HL-60/S4 treated with phorbol 12-myristate 13-acetate at 8.2 ng/mL for 4 days and 3 days (cell line): ENCODE measurements around the gene OR56A1.
"Not testable (repeated sequence)": the region's sequence is repeated elsewhere in the genome, so short reads cannot be mapped to it uniquely, and the experiment has no call there.

Source experiments
- in situ Hi-C: fragments of 300-500 bp; cut with MboI; formaldehyde crosslinking; loops from 2 replicates; pipeline ENCODE4 v1.15.0; 2022; ENCODE audit warnings: low sequenced_read_pairs

OR56A1 gene

DNA sequence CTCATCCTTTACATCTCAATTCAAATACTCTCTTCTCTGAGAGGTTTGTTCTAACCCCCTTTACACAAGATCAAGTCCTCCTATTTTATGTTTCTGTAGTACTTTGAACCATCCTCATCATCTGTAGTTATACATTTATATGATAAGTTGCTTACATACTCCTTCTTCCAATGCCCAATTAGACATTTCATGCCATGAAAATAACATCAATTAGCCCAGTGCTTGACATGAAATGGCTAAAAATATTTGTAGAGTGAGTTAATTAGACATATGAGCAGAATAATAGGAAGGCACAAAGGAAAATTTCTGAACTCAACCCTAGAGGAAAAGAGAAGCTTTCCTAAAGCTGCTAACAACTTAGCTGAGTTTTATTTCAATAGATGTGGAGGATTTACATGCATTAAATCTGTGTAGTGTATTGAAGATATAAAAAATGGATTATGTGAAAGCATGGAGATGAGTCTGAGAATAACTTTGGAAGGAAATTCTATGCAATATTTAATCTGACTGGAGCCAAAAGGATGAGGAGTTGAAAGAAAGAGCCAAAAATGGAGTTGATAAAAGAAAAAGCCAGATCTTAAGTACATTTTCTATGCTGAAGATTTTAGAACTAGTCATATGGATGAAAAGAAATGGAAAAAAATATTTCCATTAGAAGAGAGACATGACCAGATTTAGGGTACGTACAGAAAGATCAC, at the start of gene OR56A1:
OR56A1 (minus strand) TSS at position 51 of the 698 bp plus-strand sequence. CDS start 3,066 bp downstream, outside the sequence.
- in situ Hi-C loops, result loop anchor here (25.0 kb wide), 1 partner anchor 281 kb away; the partner anchor contains the start of gene CAVIN3

DNA sequence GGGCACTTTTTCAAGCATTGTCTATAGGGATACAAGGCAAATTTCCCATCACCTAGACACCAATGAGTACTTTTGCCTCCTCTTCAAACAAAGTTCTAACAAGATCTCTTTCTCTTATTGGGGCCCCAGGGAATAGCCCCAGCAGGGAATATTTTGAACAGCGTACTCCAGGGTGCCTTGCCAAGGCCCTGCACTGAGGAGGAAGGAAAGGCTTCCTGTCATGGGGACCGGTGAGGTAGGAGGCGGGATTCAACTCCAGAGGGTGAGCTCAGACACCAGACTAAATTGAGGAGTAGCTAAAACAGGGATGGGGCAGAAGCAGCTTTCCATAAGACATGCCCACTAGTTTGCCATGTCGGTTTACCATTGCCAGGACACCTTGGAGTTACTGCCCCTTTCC, 48.9 kb upstream of the OR56A1 start:
- in situ Hi-C loops, result no loop called here

GRCh38 chr11:6077723-6078122, 47.2 kb upstream of the OR56A1 start:
- in situ Hi-C loops, result no loop called here

DNA sequence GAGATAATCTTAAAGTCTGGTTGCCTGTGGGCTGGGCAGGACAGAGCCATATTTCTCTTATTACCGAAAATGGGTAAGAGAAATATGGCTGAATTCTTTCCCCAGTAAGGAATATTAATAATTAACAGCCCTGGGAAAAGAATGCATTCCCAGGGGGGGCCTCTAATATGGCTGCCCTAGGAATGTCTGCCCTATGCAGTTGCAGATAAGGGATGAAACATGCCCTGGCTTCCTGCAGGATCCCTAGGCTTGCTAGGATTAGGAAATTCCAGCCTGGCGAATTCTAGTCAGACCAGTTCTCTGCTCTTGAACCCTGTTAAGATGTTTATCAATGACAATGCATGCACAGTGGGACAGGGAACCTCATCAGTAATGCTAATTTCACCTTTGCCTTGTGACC, 45.9 kb upstream of the OR56A1 start:
- in situ Hi-C loops, result not testable (repeated sequence)

- in situ Hi-C loops, result no loop called here
Observed at GRCh38 chr11:6067502-6067901, 36.9 kb upstream of the OR56A1 start.

DNA sequence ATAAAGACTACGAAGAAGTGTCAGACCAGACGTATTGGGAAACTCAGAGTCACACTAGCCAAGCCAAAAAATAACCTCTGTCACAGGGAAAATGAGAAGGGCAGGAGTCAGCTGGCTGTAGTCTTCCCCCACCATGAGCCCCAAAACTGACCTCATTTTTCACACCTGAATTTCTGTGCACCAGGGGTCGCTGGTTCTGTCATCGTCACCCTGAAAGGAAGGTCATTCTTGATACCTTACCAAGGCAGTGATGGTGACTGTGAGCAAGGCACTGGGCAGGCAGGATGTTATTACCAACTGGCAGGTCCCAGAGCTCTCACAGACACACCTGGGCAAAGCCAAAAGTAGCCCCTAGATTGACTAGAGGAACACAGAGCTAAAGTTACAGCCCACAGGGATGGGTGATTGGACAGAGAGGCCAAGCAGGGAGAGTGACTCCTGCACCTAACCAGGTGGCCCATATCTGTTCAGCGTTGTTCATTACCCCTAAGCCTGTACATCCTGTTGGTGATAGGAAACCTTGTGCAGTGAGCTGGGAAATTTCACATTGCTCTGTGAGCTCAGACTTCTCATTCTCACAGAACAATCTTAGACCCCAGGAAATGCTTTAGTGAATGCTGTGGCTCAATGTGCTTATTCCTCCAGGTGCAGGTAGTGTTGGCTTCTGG, 32.3 kb upstream of the OR56A1 start:
- in situ Hi-C loops, result no loop called here

- in situ Hi-C loops, result no loop called here
Observed at GRCh38 chr11:6061475-6061874, 30.9 kb upstream of the OR56A1 start.

DNA sequence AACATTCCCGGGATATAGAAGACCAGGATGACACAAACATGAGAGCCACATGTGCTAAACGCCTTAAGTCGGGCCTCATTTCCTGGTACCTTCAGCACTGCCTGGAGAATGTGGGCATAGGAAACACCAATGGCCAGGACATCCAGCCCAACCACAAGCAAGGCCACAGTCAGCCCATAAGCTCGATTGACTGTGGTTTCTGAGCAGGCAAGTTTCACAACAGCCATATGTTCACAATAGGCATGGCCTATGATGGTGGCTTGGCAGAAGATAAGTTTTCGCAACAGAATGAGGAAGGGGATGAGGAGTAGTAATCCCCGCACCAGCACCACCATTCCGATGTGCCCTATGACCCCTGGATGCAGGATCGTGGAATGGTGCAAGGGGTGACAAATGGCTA, 26.9 kb upstream of the OR56A1 start:
- in situ Hi-C loops, result no loop called here

DNA sequence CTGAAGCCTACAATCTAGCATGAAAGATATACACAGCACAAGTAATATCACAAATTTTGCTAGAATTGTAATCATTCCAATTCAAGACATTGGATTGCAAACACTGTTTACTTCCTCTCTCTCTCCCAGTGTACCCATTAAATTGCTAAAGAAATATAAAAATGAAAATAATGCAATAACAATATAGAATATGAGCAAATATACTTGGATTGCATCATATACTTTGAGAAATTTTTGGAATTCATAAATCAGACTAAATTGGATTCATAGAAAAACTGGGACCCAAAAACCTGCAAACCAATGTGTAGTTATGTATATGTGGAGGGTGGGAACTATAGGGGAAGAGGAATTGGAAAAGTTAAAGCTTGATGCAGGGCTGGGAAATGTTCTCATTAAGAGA, 25.0 kb upstream of the OR56A1 start:
- in situ Hi-C loops, result no loop called here

- in situ Hi-C loops, result no loop called here
Observed at GRCh38 chr11:6052374-6052773, 21.8 kb upstream of the OR56A1 start.

DNA sequence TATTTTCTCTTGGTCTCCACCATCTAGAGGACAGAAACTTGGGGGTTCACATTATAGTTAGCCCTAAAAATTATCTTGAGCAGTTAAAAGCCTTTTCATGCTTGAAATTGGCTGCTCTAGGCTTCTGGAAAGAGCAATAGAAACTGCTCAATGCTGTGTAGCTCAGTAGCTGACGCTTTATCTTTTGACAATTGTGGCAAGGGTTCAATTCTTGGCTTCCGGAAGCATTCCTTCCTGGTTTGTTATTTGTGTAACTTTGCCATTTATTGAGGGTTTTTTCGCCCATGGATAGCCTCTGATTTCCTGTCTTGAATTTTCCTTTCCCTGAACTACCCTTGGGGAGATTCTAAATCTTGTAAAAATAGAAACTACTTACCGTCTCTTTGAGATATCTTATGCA, 10.3 kb upstream of the OR56A1 start:
- in situ Hi-C loops, result loop anchor here (25.0 kb wide), 1 partner anchor 271 kb away; the partner anchor contains the start of gene CAVIN3

DNA sequence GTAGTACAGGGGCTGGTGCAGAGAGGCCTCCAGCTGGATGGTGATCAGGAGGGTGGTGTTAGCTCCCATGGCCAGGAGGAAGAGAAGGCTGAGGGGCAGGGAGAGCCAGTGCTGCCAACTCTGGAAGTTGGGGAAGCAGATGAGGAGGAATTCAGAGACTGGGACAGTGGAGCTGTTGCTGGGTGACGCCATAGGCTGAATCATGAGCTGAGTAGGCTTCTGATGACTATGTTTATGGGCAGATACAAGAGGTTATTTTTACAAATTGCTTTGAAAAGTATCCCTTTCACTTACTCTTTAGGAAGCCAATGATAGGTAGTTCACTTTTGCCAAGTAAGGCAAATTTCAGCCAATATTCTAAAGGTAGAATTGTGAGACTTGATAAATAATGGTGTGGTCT, 3.1 kb downstream of the OR56A1 start:
- in situ Hi-C loops, result loop anchor here (25.0 kb wide), 1 partner anchor 285 kb away; the partner anchor contains the start of gene CAVIN3

DNA sequence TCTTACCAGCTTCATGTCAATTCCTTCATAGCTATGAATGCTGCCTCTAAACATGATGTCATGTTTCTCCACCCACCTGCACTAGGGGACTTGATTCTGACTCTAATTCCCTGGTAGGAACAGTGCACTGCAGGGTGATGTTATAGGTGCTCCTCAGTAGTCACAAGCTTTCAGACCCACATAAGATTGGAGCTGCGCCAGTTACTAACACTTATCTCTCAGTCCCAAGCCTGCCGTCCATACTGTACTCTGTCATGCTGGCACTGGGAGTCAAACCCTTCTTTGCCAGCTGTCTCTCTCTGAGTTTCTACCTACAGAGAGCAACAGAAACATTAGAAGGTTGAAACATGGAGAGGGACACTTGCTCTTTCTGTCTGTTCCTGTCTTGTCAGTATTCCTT, 5.5 kb downstream of the OR56A1 start:
- in situ Hi-C loops, result loop anchor here (25.0 kb wide), 1 partner anchor 287 kb away; the partner anchor contains the start of gene CAVIN3

DNA sequence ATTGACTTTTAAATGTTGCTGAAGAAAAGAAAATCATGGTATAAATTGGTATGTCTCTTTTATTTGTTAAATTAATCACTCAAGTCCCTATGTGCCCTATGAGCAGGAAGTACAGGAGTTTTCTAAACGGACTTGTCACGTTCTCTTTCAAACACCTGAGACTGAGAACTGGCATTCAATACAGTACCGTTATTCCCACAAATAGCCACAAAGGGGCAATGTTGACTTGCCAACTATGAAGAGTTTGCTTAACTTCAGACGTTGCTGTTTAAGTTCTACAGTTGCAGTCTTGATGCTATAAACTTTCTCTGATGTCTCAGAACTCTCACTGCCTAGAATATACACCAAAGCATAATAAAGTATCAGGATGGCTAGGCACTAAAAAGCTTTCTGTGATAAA, 7.6 kb downstream of the OR56A1 start:
- in situ Hi-C loops, result no loop called here

GRCh38 chr11:6013042-6013441, 17.5 kb downstream of the OR56A1 start:
- in situ Hi-C loops, result no loop called here

DNA sequence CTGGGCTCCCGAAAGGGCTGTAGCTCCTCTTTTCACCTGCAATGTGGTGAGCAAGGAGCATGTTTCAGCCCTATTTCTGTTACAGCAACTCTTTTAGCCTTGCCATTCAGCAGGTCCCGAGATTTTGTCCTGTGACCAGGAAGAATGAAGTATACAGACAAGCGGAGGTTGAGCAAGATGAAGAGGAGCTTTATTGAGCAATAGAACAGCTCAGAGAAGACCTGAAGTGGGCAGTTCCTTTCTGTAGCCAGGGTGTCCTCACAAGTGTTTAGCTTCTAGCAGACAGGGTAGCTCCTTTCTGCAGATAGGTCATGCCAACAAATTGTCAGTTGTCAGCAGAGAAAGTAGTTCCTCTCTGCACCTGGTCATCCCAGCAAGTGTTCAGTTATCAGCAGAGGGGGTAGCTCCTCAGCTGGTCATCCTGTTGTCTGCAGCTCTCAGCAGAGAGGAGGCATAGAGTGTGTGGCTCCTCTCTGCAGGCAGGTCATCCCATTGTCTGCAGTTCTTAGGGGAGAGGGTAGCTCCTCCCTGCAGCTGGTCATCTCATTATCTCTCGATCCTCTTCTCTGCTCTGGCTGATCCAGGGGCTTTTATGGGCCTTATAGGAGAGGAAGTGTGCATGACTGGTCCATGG, 18.4 kb downstream of the OR56A1 start:
- in situ Hi-C loops, result no loop called here

DNA sequence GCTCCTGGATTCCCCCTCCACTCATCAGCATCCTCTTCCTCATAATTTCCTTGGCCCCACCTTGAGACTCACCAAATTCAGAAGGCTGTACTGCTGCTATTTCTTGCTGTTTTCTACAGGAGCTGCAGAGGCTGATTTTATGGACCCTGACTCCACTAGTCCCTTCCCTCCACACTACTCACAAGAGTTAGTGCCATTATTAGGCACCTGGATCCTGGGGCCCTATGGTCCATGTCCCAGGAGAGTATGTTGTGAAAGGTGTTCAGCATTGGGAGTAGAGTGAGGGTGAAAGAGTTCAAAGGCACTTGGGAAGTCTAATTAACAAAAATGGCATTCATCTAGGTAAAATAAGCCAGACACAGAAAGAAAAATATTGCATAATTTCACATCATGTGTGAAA, 23.7 kb downstream of the OR56A1 start, which contains the start of gene OR56A4:
OR56A4 (minus strand) TSS at position 101 of the 400 bp plus-strand sequence. CDS start 3,954 bp downstream, outside the sequence.
- in situ Hi-C loops, result no loop called here

GRCh38 chr11:6006395-6006794, 24.2 kb downstream of the OR56A1 start:
- in situ Hi-C loops, result no loop called here

DNA sequence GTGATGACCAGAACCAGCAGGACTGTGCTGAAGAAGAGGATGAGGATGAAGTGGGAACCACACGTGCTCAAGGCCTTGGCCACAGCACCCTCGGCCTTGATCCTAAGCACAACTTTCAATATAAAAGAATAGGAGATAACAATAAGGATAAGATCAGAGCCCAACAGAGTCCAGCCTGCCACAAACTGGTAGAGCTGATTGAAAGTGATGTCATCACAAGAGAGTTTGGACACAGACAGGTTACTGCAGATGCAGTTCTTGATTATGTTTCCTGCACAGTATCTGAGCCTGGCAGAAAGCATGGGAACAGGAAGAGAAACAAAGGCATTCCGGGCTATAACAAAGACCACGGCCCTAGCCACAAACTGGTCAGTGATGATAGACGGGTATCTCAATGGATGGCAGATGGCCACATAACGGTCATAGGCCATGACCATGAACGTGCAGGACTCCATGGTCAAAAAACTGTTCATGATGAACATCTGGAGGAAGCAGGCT, 28.3 kb downstream of the OR56A1 start:
- in situ Hi-C loops, result no loop called here

GRCh38 chr11:5994791-5995190, 35.8 kb downstream of the OR56A1 start:
- in situ Hi-C loops, result no loop called here

- in situ Hi-C loops, result no loop called here
Observed at GRCh38 chr11:5992604-5993251, 37.8 kb downstream of the OR56A1 start.
